Peyer's patch (tissue), 4 donors: ENCODE results near the gene USPL1. TPM values are rescaled to one million over a fixed set of nuclear protein-coding genes. Genes with fewer than 3 reads are reported as not detected.
A peak's percentile ranks its signal among the peaks of the same experiment; 100 is the strongest.

Experiments
- DNase-seq, 3 donors: peaks; one replicate each; pipeline ENCODE4 v3.0.0-alpha.2; 2017 to 2019
- H3K27ac ChIP-seq, 4 donors: fragments of 200-600 bp; sonication (generic); one replicate each; pipeline ENCODE4 v1.5.1; 2016 to 2019
- H3K27me3 ChIP-seq, 2 donors: fragments of 200-600 bp; sonication (generic); one replicate each; pipeline ENCODE4 v1.5.1; 2019
- H3K36me3 ChIP-seq, 3 donors: fragments of 200-600 bp; sonication (generic); one replicate each; pipeline ENCODE4 v1.5.1; 2016 to 2019
- H3K4me1 ChIP-seq, 4 donors: fragments of 200-600 bp; sonication (generic); one replicate each; pipeline ENCODE4 v1.5.1; 2016 to 2019
- H3K4me3 ChIP-seq, 4 donors: fragments of 200-600 bp; sonication (generic); 1 replicate in 3 of 4; 2 replicates in 1 of 4; pipeline ENCODE4 v1.5.1; 2016 to 2019; ENCODE audit warnings: mild to moderate bottlenecking in 1 of 4
- H3K9me3 ChIP-seq, 4 donors: fragments of 200-600 bp; sonication (generic); one replicate each; pipeline ENCODE4 v1.5.1; 2016 to 2019; ENCODE audit warnings: mild to moderate bottlenecking in 1 of 4
- CTCF ChIP-seq, 6 experiments: fragments of 450-650 bp in 4 of 6; fragments of 200-600 bp in 2 of 6; sonication (generic) in 1 of 6; IDR thresholded peaks; one replicate each; pipeline ENCODE4 v1.5.1; 2017 to 2019; ENCODE audit warnings: antibody characterized with exemption in 6 of 6, mild to moderate bottlenecking in 3 of 6, moderate library complexity in 1 of 6
- POLR2A ChIP-seq, 2 donors: fragments of 450-650 bp; IDR thresholded peaks; one replicate each; pipeline ENCODE4 v1.5.1; 2017; ENCODE audit warnings: antibody characterized with exemption in 2 of 2, mild to moderate bottlenecking in 2 of 2, moderate library complexity in 2 of 2
- total RNA-seq, 4 donors: library from RNA; depleted of rRNA; stranded (reverse); fragments of >200 nt; gene quantifications; one replicate each; pipeline ENCODE4 v1.1.0, GENCODE V29; 2016

USPL1 gene
- total RNA-seq, 4 donors from 2014 or later: 18.1 to 42.9 (median 21.7) TPM

DNA sequence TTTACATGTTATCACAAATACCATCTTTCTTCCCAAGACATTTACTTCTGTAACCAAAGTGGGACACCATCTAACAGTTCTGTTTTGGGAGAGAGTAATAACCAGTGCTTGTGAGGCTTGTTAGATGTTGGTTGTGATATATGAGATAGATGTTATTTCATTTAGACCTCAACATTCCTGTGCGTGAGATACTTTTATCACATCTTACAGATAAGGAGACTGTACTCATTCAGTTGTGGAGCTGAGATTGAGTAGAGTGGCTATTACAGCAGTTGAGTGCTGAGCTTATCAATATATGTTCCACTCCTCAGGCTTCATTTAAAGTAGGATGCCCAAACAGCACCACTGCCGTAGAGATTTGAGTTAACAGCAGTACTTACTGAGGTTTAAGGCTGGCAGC is 43.1 kb downstream of the USPL1 start:
- TF ChIP-seq POLR2A (IDR thresholded peaks at IDR 0.05) (no peak), CTCF (IDR thresholded peaks at IDR 0.05) (no peak)
- H3K27me3 ChIP-seq: no peaks in the 10 kb centered on the region
- peaks cover 0 to 22% (median 10%) of the 10 kb centered on the region in 4 donors for H3K4me1 ChIP-seq
- no peak for DNase-seq
- H3K9me3 ChIP-seq: no peaks in the 10 kb centered on the region
- no peak overlapping the region for H3K27ac ChIP-seq
- no peak overlapping the region for H3K4me3 ChIP-seq
- H3K36me3 ChIP-seq: peaks cover 0 to 41% (median 0%) of the 10 kb centered on the region in 3 donors

GRCh38 chr13:30664689-30665275 is 47.1 kb downstream of the USPL1 start:
- Histone ChIP-seq H3K27me3 (no peaks in the 10 kb centered on the region), H3K9me3 (no peaks in the 10 kb centered on the region), H3K4me1 (peaks cover 0 to 24% (median 10%) of the 10 kb centered on the region in 4 donors), H3K4me3 (no peak overlapping the region), H3K36me3 (peaks cover 0 to 1% (median 0%) of the 10 kb centered on the region in 3 donors), H3K27ac (no peak overlapping the region)
- no peak for DNase-seq
- TF ChIP-seq CTCF (IDR thresholded peaks at IDR 0.05) (no peak), POLR2A (IDR thresholded peaks at IDR 0.05) (no peak)

GRCh38 chr13:30665638-30666037 is 47.9 kb downstream of the USPL1 start:
- Histone ChIP-seq H3K4me1 (peaks cover 0 to 24% (median 10%) of the 10 kb centered on the region in 4 donors), H3K4me3 (no peak overlapping the region), H3K27ac (peak overlapping the region in 2 of 4 donors; percentile 3 to 37), H3K9me3 (no peaks in the 10 kb centered on the region), H3K36me3 (no peaks in the 10 kb centered on the region), H3K27me3 (no peaks in the 10 kb centered on the region)
- DNase-seq: no peak
- no peak for TF ChIP-seq POLR2A (IDR thresholded peaks at IDR 0.05)
- no peak for TF ChIP-seq CTCF (IDR thresholded peaks at IDR 0.05)

GRCh38 chr13:30666113-30666512 is 48.4 kb downstream of the USPL1 start:
- Histone ChIP-seq H3K4me3 (no peak overlapping the region), H3K27me3 (no peaks in the 10 kb centered on the region), H3K27ac (peak overlapping the region in 2 of 4 donors; percentile 3 to 37), H3K9me3 (no peaks in the 10 kb centered on the region), H3K4me1 (peaks cover 0 to 24% (median 10%) of the 10 kb centered on the region in 4 donors), H3K36me3 (no peaks in the 10 kb centered on the region)
- TF ChIP-seq CTCF (IDR thresholded peaks at IDR 0.05) (no peak), POLR2A (IDR thresholded peaks at IDR 0.05) (no peak)
- DNase-seq: no peak

GRCh38 chr13:30667014-30667413 is 49.3 kb downstream of the USPL1 start:
- no peaks in the 10 kb centered on the region for H3K9me3 ChIP-seq
- no peak overlapping the region for H3K4me3 ChIP-seq
- peaks cover 0 to 19% (median 10%) of the 10 kb centered on the region in 4 donors for H3K4me1 ChIP-seq
- H3K27ac ChIP-seq: no peak overlapping the region
- no peak for DNase-seq
- no peaks in the 10 kb centered on the region for H3K27me3 ChIP-seq
- TF ChIP-seq POLR2A (IDR thresholded peaks at IDR 0.05): no peak
- no peak for TF ChIP-seq CTCF (IDR thresholded peaks at IDR 0.05)
- no peaks in the 10 kb centered on the region for H3K36me3 ChIP-seq
